Activated CD4-positive, alpha-beta T cell treated with anti-CD3 and anti-CD28 coated beads for 36 hours (primary cell): ENCODE results near the gene WDR64. TPM values are rescaled to one million over a fixed set of nuclear protein-coding genes. Genes with fewer than 3 reads are reported as not detected.
"Not testable (repeated sequence)": the region's sequence is repeated elsewhere in the genome, so short reads cannot be mapped to it uniquely, and the experiment has no call there.

ENCODE experiments used
- ATAC-seq: fragments of 200-7000 bp; cut with Tn5 transposase; one replicate; pipeline ENCODE4 v1.10.0; 2021; ENCODE audit warnings: mild to moderate bottlenecking, moderate library complexity
- CTCF ChIA-PET: fragments of 350-600 bp; sonication (Branson Sonifier 250); formaldehyde crosslinking; loops from one replicate; lab custom pipeline; 2021; ENCODE audit warnings: antibody characterized with exemption; lab: Charles Lee
- POLR2A ChIA-PET: fragments of 350-600 bp; sonication (Branson Sonifier 250); formaldehyde crosslinking; loops from one replicate; lab custom pipeline; 2021; ENCODE audit warnings: antibody characterized with exemption, inconsistent platforms; lab: Charles Lee
- DNase-seq: peaks from one replicate; pipeline ENCODE4 v3.0.0-alpha.2; 2020
- H3K27ac Mint-ChIP-seq: one replicate; pipeline ENCODE4 v1.8.0; 2021; ENCODE audit warnings: mixed read lengths
- H3K27me3 Mint-ChIP-seq: one replicate; pipeline ENCODE4 v1.8.0; 2021; ENCODE audit warnings: mixed read lengths
- H3K36me3 Mint-ChIP-seq: one replicate; pipeline ENCODE4 v1.8.0; 2021; ENCODE audit warnings: low read depth, mixed read lengths
- H3K4me1 Mint-ChIP-seq: one replicate; pipeline ENCODE4 v1.8.0; 2021; ENCODE audit warnings: mixed read lengths
- H3K4me3 Mint-ChIP-seq: one replicate; pipeline ENCODE4 v1.8.0; 2021; ENCODE audit warnings: mild to moderate bottlenecking, moderate library complexity, mixed read lengths
- H3K9me3 Mint-ChIP-seq: one replicate; pipeline ENCODE4 v1.8.0; 2021; ENCODE audit warnings: low read depth, mixed read lengths
- intact Hi-C, 2 experiments: fragments of 100-400 bp; cut with DNase I in 1 of 2; cut with micrococcal nuclease in 1 of 2; formaldehyde crosslinking; loops; one replicate each; pipeline versions ENCODE4 v1.14.2 to v1.15.1; 2022 to 2024; cut with DNase I, micrococcal nuclease
- total RNA-seq, 2 experiments: library from RNA; stranded (reverse); gene quantifications; one replicate each; pipeline ENCODE4 v1.2.3, GENCODE V29; 2021

Gene WDR64
- total RNA-seq, 2 experiments from 2014 or later: not detected

- ChIA-PET POLR2A (no interaction called here), CTCF (interaction anchor here (1.2 kb wide), 1 partner anchor 218 kb away, joined by 3 read pairs; no protein-coding TSS in a partner anchor)
- ATAC-seq: no peak
- Mint-ChIP-seq H3K36me3 (no peaks in the 10 kb centered on the region), H3K27ac (no peak overlapping the region), H3K27me3 (no peaks in the 10 kb centered on the region), H3K4me3 (no peak overlapping the region), H3K9me3 (no peaks in the 10 kb centered on the region), H3K4me1 (peaks cover 5% of the 10 kb centered on the region)
- intact Hi-C loops: no loop called here
- DNase-seq: no peak
Measured at GRCh38 chr1:241701483-241702295, 49.6 kb downstream of the WDR64 start.

GRCh38 chr1:241702442-241703373 lies 50.6 kb downstream of the WDR64 start:
- Mint-ChIP-seq H3K27ac (no peak overlapping the region), H3K9me3 (no peaks in the 10 kb centered on the region), H3K27me3 (no peaks in the 10 kb centered on the region), H3K36me3 (no peaks in the 10 kb centered on the region), H3K4me1 (peaks cover 14% of the 10 kb centered on the region), H3K4me3 (no peak overlapping the region)
- CTCF ChIA-PET: interaction anchor here (1.2 kb wide), 1 partner anchor 217 kb away, joined by 3 read pairs; no protein-coding TSS in a partner anchor
- POLR2A ChIA-PET: no interaction called here
- DNase-seq: no peak
- intact Hi-C loops: no loop called here
- no peak for ATAC-seq

- CTCF ChIA-PET, POLR2A ChIA-PET, H3K27me3 Mint-ChIP-seq, H3K27ac Mint-ChIP-seq, intact Hi-C loops, H3K36me3 Mint-ChIP-seq, H3K9me3 Mint-ChIP-seq, DNase-seq, ATAC-seq, H3K4me3 Mint-ChIP-seq: not testable (repeated sequence)
- H3K4me1 Mint-ChIP-seq: peaks cover 14% of the 10 kb centered on the region
Measured at GRCh38 chr1:241703739-241704138, 51.7 kb downstream of the WDR64 start.

- DNase-seq (no peak), ATAC-seq (peak; percentile 75)
- Mint-ChIP-seq H3K4me1 (peaks cover 14% of the 10 kb centered on the region), H3K27me3 (peaks cover 4% of the 10 kb centered on the region), H3K36me3 (no peaks in the 10 kb centered on the region), H3K9me3 (no peaks in the 10 kb centered on the region), H3K4me3 (no peak overlapping the region), H3K27ac (no peak overlapping the region)
- intact Hi-C loops: loop anchor here in 1 of 2 experiments (1.0 kb wide), 1 partner anchor 29 kb away; no protein-coding TSS in a partner anchor
- POLR2A ChIA-PET: no interaction called here
- CTCF ChIA-PET: interaction anchor here (1.0 to 1.4 kb wide), 5 partner anchors 27 to 292 kb away, joined by 3 to 4 read pairs (median 3); partner anchors contain the start of gene MAP1LC3C
Measured at GRCh38 chr1:241706257-241706656, 54.2 kb downstream of the WDR64 start.

- no peak for ATAC-seq
- H3K4me1 Mint-ChIP-seq: peaks cover 14% of the 10 kb centered on the region
- H3K27me3 Mint-ChIP-seq: peaks cover 4% of the 10 kb centered on the region
Measured at GRCh38 chr1:241706967-241707366, 54.9 kb downstream of the WDR64 start.

GRCh38 chr1:241707442-241707841 lies 55.4 kb downstream of the WDR64 start:
- DNase-seq (no peak), ATAC-seq (no peak)
- H3K4me3 Mint-ChIP-seq: no peak overlapping the region
- CTCF ChIA-PET: interaction anchor here (0.7 kb wide), 1 partner anchor 394 kb away, joined by 3 read pairs; no protein-coding TSS in a partner anchor
- intact Hi-C loops: no loop called here
- no peak overlapping the region for H3K27ac Mint-ChIP-seq
- H3K27me3 Mint-ChIP-seq: peaks cover 4% of the 10 kb centered on the region
- no peaks in the 10 kb centered on the region for H3K9me3 Mint-ChIP-seq
- no peaks in the 10 kb centered on the region for H3K36me3 Mint-ChIP-seq
- peaks cover 14% of the 10 kb centered on the region for H3K4me1 Mint-ChIP-seq
- POLR2A ChIA-PET: no interaction called here

More at GRCh38 chr1:241706967-241707366, 54.9 kb downstream of the WDR64 start:
- Mint-ChIP-seq H3K27ac (no peak overlapping the region), H3K36me3 (no peaks in the 10 kb centered on the region), H3K4me3 (no peak overlapping the region), H3K9me3 (no peaks in the 10 kb centered on the region)
- intact Hi-C loops: loop anchor here in 1 of 2 experiments (1.0 kb wide), 1 partner anchor 30 kb away; no protein-coding TSS in a partner anchor
- ChIA-PET POLR2A (no interaction called here), CTCF (interaction anchor here (0.7 to 1.4 kb wide), 3 partner anchors 40 to 394 kb away, joined by 3 read pairs; partner anchors contain the start of gene MAP1LC3C)
- DNase-seq: peak; percentile 8

- Mint-ChIP-seq H3K4me1 (peaks cover 10% of the 10 kb centered on the region), H3K27me3 (peaks cover 6% of the 10 kb centered on the region), H3K4me3 (no peak overlapping the region), H3K27ac (no peak overlapping the region), H3K36me3 (no peaks in the 10 kb centered on the region), H3K9me3 (no peaks in the 10 kb centered on the region)
- intact Hi-C loops: no loop called here
- DNase-seq (no peak), ATAC-seq (no peak)
- ChIA-PET POLR2A (no interaction called here), CTCF (no interaction called here)
Measured at GRCh38 chr1:241711326-241711725, 59.2 kb downstream of the WDR64 start.

- ATAC-seq (no peak), DNase-seq (no peak)
- no peak overlapping the region for H3K4me3 Mint-ChIP-seq
- POLR2A ChIA-PET: no interaction called here
- CTCF ChIA-PET: no interaction called here
- peaks cover 11% of the 10 kb centered on the region for H3K27me3 Mint-ChIP-seq
- H3K4me1 Mint-ChIP-seq: peaks cover 19% of the 10 kb centered on the region
- no peaks in the 10 kb centered on the region for H3K36me3 Mint-ChIP-seq
- H3K27ac Mint-ChIP-seq: no peak overlapping the region
- no peaks in the 10 kb centered on the region for H3K9me3 Mint-ChIP-seq
- intact Hi-C loops: no loop called here
Measured at GRCh38 chr1:241713316-241713715, 61.2 kb downstream of the WDR64 start.

GRCh38 chr1:241714321-241715218 lies 62.5 kb downstream of the WDR64 start:
- no peaks in the 10 kb centered on the region for H3K36me3 Mint-ChIP-seq
- no peak overlapping the region for H3K4me3 Mint-ChIP-seq
- ChIA-PET POLR2A (no interaction called here), CTCF (interaction anchor here (0.6 to 1.0 kb wide), 2 partner anchors 11 to 108 kb away, joined by 3 read pairs; no protein-coding TSS in a partner anchor)
- H3K27me3 Mint-ChIP-seq: peaks cover 11% of the 10 kb centered on the region
- intact Hi-C loops: loop anchor here (5.0 kb wide), 3 partner anchors 72 to 182 kb away; partner anchors contain the start of genes CHML (in 1 of the 2), EXO1 (in 1 of the 2), KMO (in 1 of the 2) and OPN3 (in 1 of the 2)
- ATAC-seq (no peak), DNase-seq (no peak)
- no peak overlapping the region for H3K27ac Mint-ChIP-seq
- H3K9me3 Mint-ChIP-seq: no peaks in the 10 kb centered on the region
- peaks cover 19% of the 10 kb centered on the region for H3K4me1 Mint-ChIP-seq

GRCh38 chr1:241715435-241715834 lies 63.4 kb downstream of the WDR64 start:
- H3K4me3 Mint-ChIP-seq: no peak overlapping the region
- intact Hi-C loops: loop anchor here (5.0 kb wide), 3 partner anchors 73 to 183 kb away; partner anchors contain the start of genes CHML (in 1 of the 2), EXO1 (in 1 of the 2), KMO (in 1 of the 2) and OPN3 (in 1 of the 2)
- DNase-seq (no peak), ATAC-seq (no peak)
- POLR2A ChIA-PET: no interaction called here
- no peak overlapping the region for H3K27ac Mint-ChIP-seq
- H3K9me3 Mint-ChIP-seq: no peaks in the 10 kb centered on the region
- peaks cover 19% of the 10 kb centered on the region for H3K4me1 Mint-ChIP-seq
- H3K27me3 Mint-ChIP-seq: peaks cover 15% of the 10 kb centered on the region
- no peaks in the 10 kb centered on the region for H3K36me3 Mint-ChIP-seq
- CTCF ChIA-PET: interaction anchor here (1.1 kb wide), 1 partner anchor 104 kb away, joined by 3 read pairs; no protein-coding TSS in a partner anchor
